Hematopoietic multipotent progenitor cell treated with erythropoietin and hydrocortisone succinate and interleukin-3 and kit ligand, for 4 days (in vitro differentiated cells): Measurements from ENCODE around the gene ARMC5.
A peak's percentile ranks its signal among the peaks of the same experiment; 100 is the strongest.
"Not testable (repeated sequence)": the region's sequence is repeated elsewhere in the genome, so short reads cannot be mapped to it uniquely, and the experiment has no call there.

ENCODE experiments used
- DNase-seq: peaks from one replicate; pipeline ENCODE4 v3.0.0-alpha.2; 2015

The ARMC5 gene

DNA sequence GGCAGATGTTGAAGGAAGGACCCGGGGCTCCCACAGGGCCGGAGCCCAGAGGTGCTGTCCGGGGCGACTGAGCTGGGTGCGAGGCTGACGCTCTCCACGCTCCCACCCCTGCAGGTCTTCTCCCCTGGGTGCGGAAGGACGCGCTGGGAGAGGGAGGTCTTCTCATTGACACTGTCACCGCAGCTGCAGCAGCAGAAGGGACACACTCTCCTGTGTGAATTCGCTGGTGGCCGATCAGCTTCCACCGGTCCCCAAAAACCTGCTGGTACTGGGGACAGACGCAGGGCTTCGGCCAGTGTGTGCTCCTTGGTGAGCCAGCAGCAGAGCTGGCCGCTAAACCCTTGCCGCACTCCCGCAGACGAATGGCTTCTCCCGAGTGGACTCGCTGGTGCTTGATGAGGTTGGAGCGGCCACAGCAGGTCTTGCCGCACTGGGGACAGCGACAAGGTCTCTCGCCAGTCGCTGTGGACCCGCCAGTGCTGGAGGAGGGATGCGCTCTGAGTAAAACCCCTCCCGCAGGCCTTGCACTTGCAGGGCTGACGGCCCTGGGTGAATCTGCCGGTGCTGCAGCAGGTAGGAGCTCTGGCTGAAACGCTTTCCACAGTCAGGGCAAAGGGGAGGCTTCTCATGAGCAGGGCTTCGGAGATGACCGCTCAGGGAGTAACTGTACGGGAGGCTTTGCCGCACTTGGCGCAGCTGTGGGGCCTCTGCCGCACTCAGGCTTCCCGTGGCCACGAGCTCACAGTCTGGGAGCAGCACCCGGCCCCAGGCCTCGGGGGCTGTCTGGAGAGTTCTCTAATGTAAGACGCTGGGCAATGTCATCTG, 22.9 kb upstream of the ARMC5 start:
- no peak for DNase-seq

GRCh38 chr16:31438414-31438813, 20.9 kb upstream of the ARMC5 start:
- DNase-seq, result no peak

- DNase-seq, result not testable (repeated sequence)
Measured at GRCh38 chr16:31439023-31439422, 20.3 kb upstream of the ARMC5 start.

DNA sequence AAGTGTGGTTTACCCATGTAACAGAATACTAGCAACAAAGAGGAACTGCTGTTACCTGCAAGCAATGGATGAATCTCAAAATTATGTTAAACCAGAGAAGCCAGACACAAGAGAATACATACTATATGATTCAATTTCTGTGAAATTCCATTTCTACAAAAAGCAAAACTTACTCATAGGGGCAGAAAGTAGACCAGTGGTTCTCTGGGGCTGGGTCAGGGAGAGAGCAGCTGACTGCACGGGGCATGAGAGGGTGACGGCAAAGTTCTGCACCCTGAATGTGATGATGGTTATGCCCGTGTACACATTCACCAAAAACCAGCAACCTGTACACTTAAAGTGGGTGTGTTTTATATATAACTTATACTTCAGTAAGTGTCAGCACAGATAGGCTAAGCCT, 19.8 kb upstream of the ARMC5 start:
- DNase-seq, result no peak

GRCh38 chr16:31440516-31441184, 18.7 kb upstream of the ARMC5 start:
- DNase-seq, result no peak

GRCh38 chr16:31441956-31442355, 17.3 kb upstream of the ARMC5 start:
- no peak for DNase-seq

DNA sequence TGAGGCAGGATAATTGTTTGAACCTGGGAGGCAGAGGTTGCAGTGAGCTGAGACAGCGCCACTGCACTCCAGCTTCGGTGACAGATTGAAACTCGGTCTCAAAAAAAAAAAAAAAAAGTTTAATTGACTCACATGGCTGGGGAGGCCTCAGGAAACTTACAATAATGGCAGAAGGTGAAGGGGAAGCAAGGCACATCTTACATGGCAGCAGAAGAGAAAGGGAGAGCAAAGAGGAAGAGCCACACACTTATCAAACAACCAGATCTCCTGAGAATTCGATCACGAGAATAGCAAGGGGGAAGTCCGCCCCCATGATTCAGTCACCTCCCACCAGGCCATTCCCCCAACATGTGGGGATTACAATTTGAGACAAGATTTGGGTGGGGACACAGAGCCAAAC, 13.4 kb upstream of the ARMC5 start:
- not testable (repeated sequence) for DNase-seq

- DNase-seq, result no peak
Measured at GRCh38 chr16:31451201-31451600, 8.1 kb upstream of the ARMC5 start.

DNA sequence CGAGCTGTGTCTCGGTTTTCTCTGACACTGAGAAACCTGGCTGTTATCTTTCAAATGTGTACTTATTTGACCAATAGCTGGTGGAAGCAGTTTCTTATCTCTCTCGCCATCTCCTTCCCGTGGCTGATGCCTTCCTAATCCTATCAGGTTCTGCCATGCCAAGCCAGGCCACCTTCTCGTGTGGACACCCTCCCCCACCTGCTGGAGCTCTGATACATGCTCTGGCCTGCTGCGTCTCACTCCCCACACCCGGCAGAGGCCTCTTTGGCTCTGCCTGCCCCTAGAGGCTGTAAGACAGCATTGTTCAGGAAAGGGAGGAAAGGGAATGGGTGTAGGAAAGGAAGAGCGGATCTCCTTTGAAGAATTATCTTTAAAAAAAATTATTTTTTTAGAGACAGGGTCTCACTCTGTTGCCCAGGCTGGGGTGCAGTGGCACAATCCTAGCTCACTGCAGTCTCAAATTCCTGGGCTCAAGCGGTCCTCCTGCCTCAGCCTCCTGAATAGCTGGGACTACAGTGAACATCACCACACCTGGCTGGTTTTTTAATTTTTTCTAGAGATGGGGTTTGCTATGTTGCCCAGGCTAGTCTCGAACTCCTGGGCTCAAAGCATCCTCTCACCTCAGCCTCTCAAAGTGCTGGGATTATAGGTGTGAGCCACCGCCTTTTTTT, 7.5 kb upstream of the ARMC5 start:
- peak; percentile 78 for DNase-seq

- DNase-seq, result peak; percentile 37
Measured at GRCh38 chr16:31452631-31453106, 6.6 kb upstream of the ARMC5 start.

GRCh38 chr16:31453255-31454204, 5.8 kb upstream of the ARMC5 start:
- DNase-seq, result peak; percentile 70

DNA sequence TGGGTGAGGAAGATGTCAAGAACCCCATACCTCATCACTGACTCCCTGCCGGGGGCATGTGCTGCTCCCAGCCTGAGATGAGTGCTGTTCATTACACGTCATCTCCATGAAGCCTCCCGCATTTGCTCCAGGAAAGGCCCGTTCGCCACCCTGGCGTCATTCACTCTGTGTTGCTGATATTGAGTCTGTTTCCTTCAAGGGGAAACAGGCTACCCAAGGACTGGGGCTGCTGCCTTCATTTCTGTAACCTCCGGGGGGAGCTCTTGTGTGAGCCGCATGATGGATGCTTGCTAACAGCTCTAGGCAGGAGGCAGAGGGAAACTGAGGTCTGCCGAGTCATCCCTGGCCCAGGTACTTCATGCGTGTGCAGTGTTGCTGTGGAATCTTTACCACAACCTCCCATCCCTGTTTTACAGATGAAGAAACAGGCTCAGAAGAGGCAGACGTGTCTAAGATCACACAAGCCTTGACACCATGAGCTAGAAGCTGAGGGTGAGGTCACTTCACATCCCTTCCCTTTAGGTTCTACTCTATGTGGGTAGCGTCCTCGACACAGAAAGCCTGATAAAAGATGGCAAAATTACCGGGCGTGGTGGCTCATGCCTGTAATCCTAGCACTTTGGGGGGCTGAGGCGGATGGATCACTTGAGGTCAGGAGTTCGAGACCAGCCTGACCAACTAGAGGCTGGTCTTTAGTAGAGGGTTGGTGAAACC, 3.5 kb upstream of the ARMC5 start:
- DNase-seq, result peak; percentile 76

GRCh38 chr16:31456988-31457360, 2.3 kb upstream of the ARMC5 start:
- no peak for DNase-seq

DNA sequence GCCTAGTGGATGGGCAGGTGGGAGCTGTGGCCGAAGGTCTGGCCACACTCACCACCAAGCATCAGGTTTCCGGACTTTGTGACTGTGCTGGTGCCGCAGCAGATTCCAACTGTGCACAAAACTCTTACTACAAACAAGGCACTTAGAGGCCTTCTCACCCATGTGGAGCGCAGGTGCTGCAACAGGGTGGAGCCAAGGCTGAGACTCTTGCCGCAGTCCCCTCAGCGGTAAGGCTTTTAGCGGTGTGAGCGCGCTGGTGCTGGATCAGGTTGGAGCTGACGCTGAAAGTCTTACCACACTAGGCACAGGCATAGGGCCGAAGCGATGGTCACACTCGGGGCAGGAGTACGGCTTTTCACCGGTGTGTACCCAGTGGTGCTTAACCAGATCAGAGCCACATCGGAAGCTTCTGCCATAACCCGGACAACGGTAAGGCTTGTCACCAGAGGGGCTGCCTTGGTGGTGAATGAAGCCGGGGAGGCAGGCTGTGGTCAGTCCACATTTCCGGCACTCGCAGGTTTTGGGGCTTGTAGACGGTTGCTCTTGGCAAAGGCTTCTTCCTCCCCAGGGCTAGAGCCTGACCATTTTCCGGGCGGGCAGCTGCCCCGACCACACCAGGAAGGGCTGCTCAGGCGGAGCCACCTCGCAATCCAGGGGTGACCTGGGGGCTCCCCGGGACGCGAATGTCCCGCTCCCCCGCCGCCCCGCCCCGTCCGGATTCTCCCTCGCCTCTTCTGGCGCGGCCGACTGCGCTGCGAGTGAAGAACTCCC, 1.0 kb upstream of the ARMC5 start:
- DNase-seq, result peak; percentile 91

DNA sequence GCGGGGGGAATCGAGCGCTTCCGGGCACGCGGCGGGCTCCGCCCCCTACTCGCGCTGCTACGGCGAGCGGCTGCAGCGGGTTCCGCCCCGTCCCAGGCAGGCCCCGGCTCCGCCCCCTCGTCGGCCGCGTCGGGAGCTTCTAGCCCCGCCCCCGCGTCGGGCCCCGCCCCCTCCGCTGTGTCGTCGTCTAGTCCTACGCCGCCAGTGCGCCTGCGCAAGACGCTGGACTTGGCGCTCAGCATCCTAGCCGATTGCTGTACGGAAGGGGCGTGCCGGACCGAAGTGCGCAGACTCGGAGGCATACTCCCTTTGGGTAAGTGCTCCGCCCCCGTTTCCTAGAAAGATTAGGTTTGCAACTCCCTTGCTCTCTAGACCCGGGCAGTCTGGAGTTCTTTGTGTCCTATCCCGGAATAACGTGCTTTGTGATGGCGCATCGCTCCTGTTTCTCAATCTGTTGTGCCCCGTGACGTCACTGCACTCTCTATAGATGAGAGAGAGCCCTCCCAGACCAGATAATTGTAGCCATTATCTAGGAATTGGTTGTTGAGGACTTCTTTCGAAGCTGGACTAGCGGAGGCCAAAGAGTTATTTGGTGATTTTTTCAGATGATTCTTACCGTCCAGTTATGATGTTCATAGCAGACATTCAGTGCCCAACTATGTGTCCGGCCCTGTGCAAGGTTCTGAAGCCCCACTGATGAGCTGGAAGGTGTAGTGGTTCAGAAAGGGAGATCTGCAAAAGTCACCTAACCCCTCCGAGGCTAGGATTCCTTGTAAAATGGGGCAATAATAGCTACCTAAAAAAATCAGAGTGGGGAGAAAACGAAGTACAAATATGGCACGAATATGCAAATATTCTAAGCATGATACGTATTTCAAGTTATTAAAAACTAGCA, 633 bp downstream of the ARMC5 start:
- peak; percentile 100 for DNase-seq

- DNase-seq, result peak; percentile 81
Measured at GRCh38 chr16:31460582-31461002, 1.3 kb downstream of the ARMC5 start.

DNA sequence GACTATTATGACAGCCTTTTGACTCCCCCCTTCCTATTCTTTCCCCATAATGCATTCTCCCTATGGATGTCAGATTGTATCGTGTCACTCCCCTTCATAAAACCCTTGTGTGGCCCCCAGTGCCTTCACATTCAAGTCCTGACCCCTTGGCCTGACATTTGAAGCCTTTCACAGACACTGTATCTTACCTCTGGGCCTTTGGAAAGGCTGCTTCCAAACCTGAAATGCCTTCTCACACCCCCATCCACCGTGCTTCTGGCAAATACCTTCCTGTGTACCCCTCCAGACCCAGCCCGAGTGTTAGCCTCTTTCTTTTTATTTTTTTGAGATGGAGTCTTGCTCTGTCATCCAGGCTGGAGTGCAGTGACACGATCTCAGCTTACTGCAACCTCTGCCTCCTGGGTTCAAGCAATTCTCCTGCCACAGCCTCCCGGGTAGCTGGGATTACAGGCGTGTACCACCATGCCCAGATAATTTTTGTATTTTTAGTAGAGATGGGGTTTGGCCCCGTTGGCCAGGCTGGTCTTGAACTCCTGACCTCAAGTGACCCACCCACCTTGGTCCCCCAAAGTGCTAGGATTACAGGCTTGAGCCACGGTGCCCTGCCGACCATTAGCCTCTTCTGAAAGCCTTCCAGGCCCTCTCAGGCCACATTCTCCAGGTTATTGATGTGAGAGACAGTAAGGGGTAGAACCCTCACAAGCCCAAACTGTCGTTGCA, 2.1 kb downstream of the ARMC5 start:
- DNase-seq, result no peak

- DNase-seq, result no peak
Measured at GRCh38 chr16:31461921-31462804, 2.9 kb downstream of the ARMC5 start.
